Colonic mucosa (tissue), 4 donors: ENCODE results near the gene TMEM132D. TPM values are rescaled to one million over a fixed set of nuclear protein-coding genes. Genes with fewer than 3 reads are reported as not detected.

ENCODE experiments used
- DNase-seq: peaks from one replicate; pipeline ENCODE4 v3.0.0-alpha.2; 2020
- H3K27ac ChIP-seq: fragments of 200-600 bp; one replicate; pipeline ENCODE4 v1.8.0; 2021
- H3K27me3 ChIP-seq: fragments of 200-600 bp; one replicate; pipeline ENCODE4 v1.8.0; 2021
- H3K36me3 ChIP-seq: fragments of 200-600 bp; one replicate; pipeline ENCODE4 v1.8.0; 2021
- H3K4me1 ChIP-seq: fragments of 200-600 bp; one replicate; pipeline ENCODE4 v1.8.0; 2021; ENCODE audit warnings: mild to moderate bottlenecking
- H3K4me3 ChIP-seq: fragments of 200-600 bp; one replicate; pipeline ENCODE4 v1.8.0; 2021
- H3K9ac ChIP-seq, 2 donors: one replicate each; pipeline ENCODE4 v1.7.0; 2013; ENCODE audit warnings: control low read depth in 2 of 2, low read depth in 2 of 2, low read length in 2 of 2
- H3K9me3 ChIP-seq: fragments of 200-600 bp; one replicate; pipeline ENCODE4 v1.8.0; 2021
- CTCF ChIP-seq: fragments of 200-600 bp; IDR thresholded peaks from one replicate; pipeline ENCODE4 v1.8.0; 2022; ENCODE audit warnings: antibody characterized with exemption, mild to moderate bottlenecking
- intact Hi-C: fragments of 100-400 bp; cut with DNase I; formaldehyde crosslinking; loops from one replicate; pipeline ENCODE4 v1.14.1; 2022
- total RNA-seq, 2 donors: library from RNA; stranded (reverse); fragmentation: NEBNext Ultra II Directional in 1 of 2; extraction: Animal tissue kit (Norgen Biotek cat#: 25700) in 1 of 2; gene quantifications; one replicate each; pipeline ENCODE4 v1.2.1, GENCODE V29; 2021
- donor health status: healthy.
- donor health status: DM: no; HTN: no; CAD: no.
- donor health status: DM: no; HTN: no; CAD: no.

Gene TMEM132D
- total RNA-seq, 2 donors from 2014 or later, result 0.17 to 0.32 TPM

GRCh38 chr12:129613314-129613713 lies 290.5 kb downstream of the TMEM132D start:
- Histone ChIP-seq H3K9ac (no peak overlapping the region), H3K27ac (no peak overlapping the region), H3K4me1 (no peaks in the 10 kb centered on the region), H3K9me3 (no peaks in the 10 kb centered on the region), H3K4me3 (no peak overlapping the region), H3K27me3 (no peaks in the 10 kb centered on the region), H3K36me3 (no peaks in the 10 kb centered on the region)
- intact Hi-C loops, result no loop called here
- no peak for TF ChIP-seq CTCF
- no peak for DNase-seq

GRCh38 chr12:129610601-129611120 lies 293.2 kb downstream of the TMEM132D start:
- intact Hi-C loops, result no loop called here
- DNase-seq, result no peak
- no peak overlapping the region for H3K9ac ChIP-seq
- no peaks in the 10 kb centered on the region for H3K4me1 ChIP-seq
- H3K4me3 ChIP-seq, result no peak overlapping the region
- no peak for TF ChIP-seq CTCF
- H3K9me3 ChIP-seq, result no peaks in the 10 kb centered on the region
- no peaks in the 10 kb centered on the region for H3K36me3 ChIP-seq
- no peaks in the 10 kb centered on the region for H3K27me3 ChIP-seq
- H3K27ac ChIP-seq, result no peak overlapping the region

- Histone ChIP-seq H3K9me3 (no peaks in the 10 kb centered on the region), H3K9ac (no peak overlapping the region), H3K4me1 (no peaks in the 10 kb centered on the region), H3K36me3 (no peaks in the 10 kb centered on the region), H3K27me3 (no peaks in the 10 kb centered on the region), H3K27ac (no peak overlapping the region), H3K4me3 (no peak overlapping the region)
- no peak for TF ChIP-seq CTCF
- no peak for DNase-seq
- intact Hi-C loops, result no loop called here
These were observed 296.1 kb downstream of the TMEM132D start for GRCh38 chr12:129607756-129608155.

- H3K27me3 ChIP-seq, result no peaks in the 10 kb centered on the region
- H3K9me3 ChIP-seq, result no peaks in the 10 kb centered on the region
- no peak overlapping the region for H3K4me3 ChIP-seq
- no peaks in the 10 kb centered on the region for H3K4me1 ChIP-seq
- H3K9ac ChIP-seq, result no peak overlapping the region
- no peak overlapping the region for H3K27ac ChIP-seq
- no peak for TF ChIP-seq CTCF
- intact Hi-C loops, result no loop called here
- no peaks in the 10 kb centered on the region for H3K36me3 ChIP-seq
- DNase-seq, result no peak
These were observed 296.5 kb downstream of the TMEM132D start for GRCh38 chr12:129607301-129607700.

GRCh38 chr12:129606239-129606638 lies 297.6 kb downstream of the TMEM132D start:
- TF ChIP-seq CTCF, result no peak
- no peak for DNase-seq
- no peaks in the 10 kb centered on the region for H3K27me3 ChIP-seq
- H3K9me3 ChIP-seq, result no peaks in the 10 kb centered on the region
- no peaks in the 10 kb centered on the region for H3K4me1 ChIP-seq
- H3K27ac ChIP-seq, result no peak overlapping the region
- no peak overlapping the region for H3K9ac ChIP-seq
- H3K36me3 ChIP-seq, result no peaks in the 10 kb centered on the region
- H3K4me3 ChIP-seq, result no peak overlapping the region
- intact Hi-C loops, result no loop called here

- no peaks in the 10 kb centered on the region for H3K36me3 ChIP-seq
- TF ChIP-seq CTCF, result no peak
- H3K9ac ChIP-seq, result no peak overlapping the region
- H3K4me3 ChIP-seq, result no peak overlapping the region
- intact Hi-C loops, result no loop called here
- H3K27me3 ChIP-seq, result no peaks in the 10 kb centered on the region
- no peaks in the 10 kb centered on the region for H3K4me1 ChIP-seq
- DNase-seq, result no peak
- no peaks in the 10 kb centered on the region for H3K9me3 ChIP-seq
- H3K27ac ChIP-seq, result no peak overlapping the region
These were observed 298.2 kb downstream of the TMEM132D start for GRCh38 chr12:129605666-129606065.
